COLO668 (cell line): ENCODE results near the gene STXBP1.

ENCODE experiments used
- DNase-seq: peaks from one replicate; lab custom pipeline; 2025; ENCODE audit not compliant: unreplicated experiment; lab: John Stamatoyannopoulos, UW

The STXBP1 gene

GRCh38 chr9:127689329-127690000, 77.4 kb downstream of the STXBP1 start:
- no peak for DNase-seq

- no peak for DNase-seq
Observed at GRCh38 chr9:127690735-127691134, 78.7 kb downstream of the STXBP1 start.

- DNase-seq: no peak
Observed at GRCh38 chr9:127692071-127692470, 80.0 kb downstream of the STXBP1 start.

GRCh38 chr9:127693143-127693542, 81.1 kb downstream of the STXBP1 start:
- no peak for DNase-seq

GRCh38 chr9:127693697-127694096, 81.6 kb downstream of the STXBP1 start:
- DNase-seq: no peak

- no peak for DNase-seq
Observed at GRCh38 chr9:127694890-127695720, 83.0 kb downstream of the STXBP1 start.

GRCh38 chr9:127697575-127697974, 85.5 kb downstream of the STXBP1 start:
- no peak for DNase-seq

- no peak for DNase-seq
Observed at GRCh38 chr9:127698386-127698785, 86.3 kb downstream of the STXBP1 start.

- peak; percentile 91 for DNase-seq
Observed at GRCh38 chr9:127698985-127699670, 87.1 kb downstream of the STXBP1 start.

GRCh38 chr9:127700140-127700539, 88.1 kb downstream of the STXBP1 start:
- no peak for DNase-seq

- DNase-seq: no peak
Observed at GRCh38 chr9:127700594-127701255, 88.6 kb downstream of the STXBP1 start.

- DNase-seq: no peak
Observed at GRCh38 chr9:127703289-127703946, 91.3 kb downstream of the STXBP1 start.

- DNase-seq: no peak
Observed at GRCh38 chr9:127705577-127706379, 93.7 kb downstream of the STXBP1 start.

- peak; percentile 68 for DNase-seq
Observed at GRCh38 chr9:127706836-127707241, 94.8 kb downstream of the STXBP1 start, which contains the start of gene CFAP157. Gene CFAP157 (plus strand): TSS chr9:127706988. CDS start chr9:127707032, 44 bp downstream.

- peak; percentile 56 for DNase-seq
Observed at GRCh38 chr9:127707766-127708165, 95.7 kb downstream of the STXBP1 start.

- DNase-seq: no peak
Observed at GRCh38 chr9:127708952-127709587, 97.0 kb downstream of the STXBP1 start.

GRCh38 chr9:127710204-127710783, 98.2 kb downstream of the STXBP1 start:
- no peak for DNase-seq

GRCh38 chr9:127711226-127711701, 99.2 kb downstream of the STXBP1 start:
- DNase-seq: no peak

GRCh38 chr9:127711831-127712274, 99.8 kb downstream of the STXBP1 start:
- DNase-seq: peak; percentile 76
